CD8-positive, alpha-beta memory T cell (primary cell): ENCODE data around the gene HHIPL1. TPM values are rescaled to one million over a fixed set of nuclear protein-coding genes. Genes with fewer than 3 reads are reported as not detected.
A peak's percentile ranks its signal among the peaks of the same experiment; 100 is the strongest.

ENCODE experiments used
- CTCF ChIA-PET: fragments of 350-600 bp; sonication (Branson Sonifier 250); formaldehyde crosslinking; loops from one replicate; lab custom pipeline; 2021; ENCODE audit warnings: antibody characterized with exemption; lab: Charles Lee
- POLR2A ChIA-PET: fragments of 350-600 bp; sonication (Branson Sonifier 250); formaldehyde crosslinking; loops from one replicate; lab custom pipeline; 2021; ENCODE audit warnings: antibody characterized with exemption; lab: Charles Lee
- DNase-seq, 5 donors: peaks; one replicate each; pipeline versions ENCODE4 v3.0.0 to v3.0.0-alpha.2; 2020 to 2022; ENCODE audit warnings: mixed read lengths in 1 of 5
- H3K27ac ChIP-seq: one replicate; pipeline ENCODE4 v1.7.0; 2013; ENCODE audit warnings: low read depth, mild to moderate bottlenecking, low read length, moderate library complexity
- H3K27me3 ChIP-seq: 2 replicates; pipeline ENCODE4 v1.7.0; 2013; ENCODE audit warnings: low read length, mild to moderate bottlenecking; ENCODE audit not compliant: insufficient read depth, poor library complexity, severe bottlenecking
- H3K36me3 ChIP-seq: 2 replicates; pipeline ENCODE4 v1.7.0; 2013; ENCODE audit warnings: mild to moderate bottlenecking, low read length, moderate library complexity; ENCODE audit not compliant: insufficient read depth
- H3K4me1 ChIP-seq: 2 replicates; pipeline ENCODE4 v1.7.0; 2013; ENCODE audit warnings: mild to moderate bottlenecking, low read length, moderate library complexity; ENCODE audit not compliant: insufficient read depth
- H3K4me3 ChIP-seq: 2 replicates; pipeline ENCODE4 v1.7.0; 2013; ENCODE audit warnings: mild to moderate bottlenecking, low read length
- H3K9me3 ChIP-seq: 2 replicates; pipeline ENCODE4 v1.7.0; 2013; ENCODE audit warnings: mild to moderate bottlenecking, low read length
- H3K27ac Mint-ChIP-seq, 8 donors: one replicate each; pipeline ENCODE4 v1.8.0; 2020 to 2021; ENCODE audit warnings: mixed read lengths in 8 of 8, mild to moderate bottlenecking in 6 of 8, inconsistent platforms in 3 of 8, moderate library complexity in 3 of 8
- H3K27me3 Mint-ChIP-seq, 2 donors: one replicate each; pipeline ENCODE4 v1.8.0; 2020 to 2021; ENCODE audit warnings: mixed read lengths in 2 of 2, mild to moderate bottlenecking in 1 of 2, moderate library complexity in 1 of 2
- H3K36me3 Mint-ChIP-seq, 3 donors: one replicate each; pipeline ENCODE4 v1.8.0; 2020 to 2021; ENCODE audit warnings: mixed read lengths in 3 of 3, inconsistent platforms in 1 of 3, mild to moderate bottlenecking in 1 of 3
- H3K4me1 Mint-ChIP-seq, 3 donors: one replicate each; pipeline ENCODE4 v1.8.0; 2020 to 2021; ENCODE audit warnings: mixed read lengths in 3 of 3, inconsistent platforms in 1 of 3, mild to moderate bottlenecking in 1 of 3
- H3K4me3 Mint-ChIP-seq, 7 donors: one replicate each; pipeline ENCODE4 v1.8.0; 2020 to 2021; ENCODE audit warnings: mixed read lengths in 7 of 7, mild to moderate bottlenecking in 6 of 7, moderate library complexity in 4 of 7, inconsistent platforms in 2 of 7
- H3K9me3 Mint-ChIP-seq, 5 donors: one replicate each; pipeline ENCODE4 v1.8.0; 2020 to 2022; ENCODE audit warnings: mixed read lengths in 5 of 5, mild to moderate bottlenecking in 3 of 5, moderate library complexity in 2 of 5, inconsistent platforms in 1 of 5
- polyA plus RNA-seq: library from polyadenylated mRNA; unstranded; fragments of 300-500 nt; fragmentation: Illumina TruSeq; gene quantifications from one replicate; pipeline ENCODE4 v1.2.3, GENCODE V29; 2021
- total RNA-seq, 2 experiments: library from RNA; stranded (reverse); gene quantifications; one replicate each; pipeline ENCODE4 v1.2.3, GENCODE V29; 2021

Gene HHIPL1
- total and polyA plus RNA-seq, 3 experiments from 2014 or later = 0.04 TPM; not detected in 2

DNA sequence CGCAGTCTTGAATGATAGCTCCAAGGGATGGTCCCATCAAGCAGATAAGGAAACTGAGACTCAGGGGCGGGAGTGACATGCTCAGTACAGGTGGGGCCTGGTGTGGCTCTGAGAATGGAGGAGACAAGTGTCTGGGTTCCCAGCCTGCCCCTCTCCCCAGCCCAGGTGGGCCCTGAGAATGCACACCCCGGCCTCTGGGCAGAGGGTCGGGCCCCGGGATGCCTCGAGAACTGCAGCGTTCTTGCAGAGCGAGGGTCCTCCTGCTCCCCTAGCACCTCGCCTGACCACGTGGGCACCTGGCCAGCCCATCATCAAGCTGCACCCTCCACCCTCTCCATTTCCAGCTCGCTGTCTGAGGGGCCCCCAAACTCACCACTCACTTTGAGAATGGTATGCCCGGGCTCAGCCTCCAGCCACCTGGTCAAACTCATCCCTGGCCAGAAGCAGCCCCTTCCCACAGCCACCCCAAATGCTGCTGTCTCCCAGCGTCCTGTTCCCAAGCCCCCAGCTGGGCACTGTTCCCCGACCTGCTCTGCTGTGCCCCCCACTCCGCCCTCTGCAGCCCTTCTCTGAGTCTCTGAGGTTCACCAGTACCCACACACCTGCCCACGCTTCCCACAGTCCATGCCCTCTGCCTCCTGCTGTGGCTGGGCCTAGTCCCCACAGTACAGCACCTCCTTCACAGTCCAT is 83.4 kb downstream of the HHIPL1 start:
- Histone ChIP-seq H3K36me3 (no peaks in the 10 kb centered on the region), H3K4me3 (no peak overlapping the region), H3K9me3 (no peaks in the 10 kb centered on the region), H3K27ac (no peak overlapping the region), H3K27me3 (no peaks in the 10 kb centered on the region), H3K4me1 (no peaks in the 10 kb centered on the region)
- ChIA-PET CTCF (no interaction called here), POLR2A (no interaction called here)
- Mint-ChIP-seq H3K36me3 (no peaks in the 10 kb centered on the region), H3K27ac (no peak overlapping the region), H3K4me1 (peaks cover 0 to 3% (median 2%) of the 10 kb centered on the region in 3 donors), H3K4me3 (no peak overlapping the region), H3K27me3 (peaks cover 17 to 47% of the 10 kb centered on the region in 2 donors), H3K9me3 (no peaks in the 10 kb centered on the region)
- peak in 1 of 5 donors; percentile 29 for DNase-seq

DNA sequence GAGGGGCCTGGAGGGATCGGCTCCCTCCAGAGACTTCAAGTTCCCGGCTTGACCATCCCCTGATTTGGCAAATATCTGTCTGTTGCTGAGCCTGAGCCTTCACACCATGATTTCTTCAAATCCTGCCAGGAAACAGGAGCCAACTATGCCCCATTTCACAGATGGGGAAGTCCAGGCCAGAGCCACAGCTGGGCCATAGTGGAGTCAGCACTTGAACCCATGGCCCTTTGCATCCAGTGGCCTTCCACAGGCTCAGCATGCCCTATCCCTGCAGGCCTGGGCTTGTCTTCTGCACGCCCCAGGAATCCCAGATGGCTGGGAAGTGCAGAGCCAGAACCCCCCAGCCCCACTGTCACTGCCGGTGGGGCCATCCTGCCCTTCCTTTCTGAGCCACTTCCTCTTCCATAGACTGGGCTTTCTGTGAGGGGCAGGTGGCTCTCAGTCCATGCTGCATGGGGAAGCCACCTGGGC is 84.1 kb downstream of the HHIPL1 start:
- Histone ChIP-seq H3K4me3 (no peak overlapping the region), H3K4me1 (no peaks in the 10 kb centered on the region), H3K9me3 (no peaks in the 10 kb centered on the region), H3K27ac (no peak overlapping the region), H3K36me3 (no peaks in the 10 kb centered on the region), H3K27me3 (no peaks in the 10 kb centered on the region)
- CTCF ChIA-PET = interaction anchor here (1.2 to 2.3 kb wide), 6 partner anchors 12 to 168 kb away, joined by 4 to 9 read pairs (median 6); no protein-coding TSS in a partner anchor
- no peak overlapping the region for H3K4me3 Mint-ChIP-seq
- no peaks in the 10 kb centered on the region for H3K9me3 Mint-ChIP-seq
- peaks cover 19 to 49% of the 10 kb centered on the region in 2 donors for H3K27me3 Mint-ChIP-seq
- H3K27ac Mint-ChIP-seq = no peak overlapping the region
- POLR2A ChIA-PET = no interaction called here
- H3K36me3 Mint-ChIP-seq = no peaks in the 10 kb centered on the region
- peaks cover 0 to 3% (median 2%) of the 10 kb centered on the region in 3 donors for H3K4me1 Mint-ChIP-seq
- peak in 1 of 5 donors; percentile 29 for DNase-seq

Other genes starting within 250 kb of the HHIPL1 start
- 10 to 100 TPM; 57.1 to 57.9 TPM for gene SETD3, start 164.3 kb upstream of the HHIPL1 start, total RNA-seq
- gene SETD3, start 164.3 kb upstream of the HHIPL1 start, polyA plus RNA-seq = 52.1 TPM
- 100 to 1,000 TPM; 110 to 115 TPM for gene CCNK, start 163.7 kb upstream of the HHIPL1 start, total RNA-seq
- 16.4 TPM for gene CCNK, start 163.7 kb upstream of the HHIPL1 start, polyA plus RNA-seq
- gene CCDC85C, start 40.9 kb upstream of the HHIPL1 start, total RNA-seq = 1 to 10 TPM; 4.2 to 5.3 TPM
- 1.2 TPM for gene CCDC85C, start 40.9 kb upstream of the HHIPL1 start, polyA plus RNA-seq
- under 1 TPM; 0.07 to 0.20 TPM for gene CYP46A1, start 39.2 kb downstream of the HHIPL1 start, total RNA-seq
- not detected for gene CYP46A1, start 39.2 kb downstream of the HHIPL1 start, polyA plus RNA-seq
- 1 to 10 TPM; 1.3 to 1.7 TPM for gene EML1, start 148.3 kb downstream of the HHIPL1 start, total RNA-seq
- not detected for gene EML1, start 148.3 kb downstream of the HHIPL1 start, polyA plus RNA-seq